ENCODE results near the gene GIGYF2. TPM values are rescaled to one million over a fixed set of nuclear protein-coding genes. Genes with fewer than 3 reads are reported as not detected.
"Not testable (repeated sequence)": the region's sequence is repeated elsewhere in the genome, so short reads cannot be mapped to it uniquely, and the experiment has no call there.

The GIGYF2 gene
- polyA plus RNA-seq, 4 donors = 12.7 to 56.6 (median 19.9) TPM

- not testable (repeated sequence) for H3K36me3 ChIP-seq (ENCODE audit: control insufficient read depth in 3 of 3, insufficient read depth in 2 of 3, low read depth in 1 of 3, low read length in 3 of 3); H3K9me3 ChIP-seq (ENCODE audit: control insufficient read depth in 2 of 2, insufficient read depth in 1 of 2, low read depth in 1 of 2, low read length in 1 of 2); DNase-seq; H3K4me1 ChIP-seq (ENCODE audit: control insufficient read depth in 3 of 3, insufficient read depth in 2 of 3, low read depth in 1 of 3, low read length in 2 of 3); FAIRE-seq; H3K27me3 ChIP-seq (ENCODE audit: control insufficient read depth in 3 of 3, insufficient read depth in 3 of 3, low read length in 3 of 3); H3K4me3 ChIP-seq (ENCODE audit: low read depth in 1 of 3, low read length in 3 of 3); H3K27ac ChIP-seq (ENCODE audit: low read depth in 1 of 3, low read length in 2 of 3)
- WGBS, 3 donors = 71 to 73% (median 73%) methylated on average over 8 to 10 of the region's 10 CpGs
Observed at GRCh38 chr2:232906867-232907717, 210.0 kb downstream of the GIGYF2 start.

- not testable (repeated sequence) for H3K4me1 ChIP-seq (ENCODE audit: control insufficient read depth in 3 of 3, insufficient read depth in 2 of 3, low read depth in 1 of 3, low read length in 2 of 3); FAIRE-seq; H3K27ac ChIP-seq (ENCODE audit: low read depth in 1 of 3, low read length in 2 of 3); H3K27me3 ChIP-seq (ENCODE audit: control insufficient read depth in 3 of 3, insufficient read depth in 3 of 3, low read length in 3 of 3); H3K9me3 ChIP-seq (ENCODE audit: control insufficient read depth in 2 of 2, insufficient read depth in 1 of 2, low read depth in 1 of 2, low read length in 1 of 2); H3K36me3 ChIP-seq (ENCODE audit: control insufficient read depth in 3 of 3, insufficient read depth in 2 of 3, low read depth in 1 of 3, low read length in 3 of 3); H3K4me3 ChIP-seq (ENCODE audit: low read depth in 1 of 3, low read length in 3 of 3); DNase-seq
- WGBS, 3 donors = 92 to 97% (median 96%) methylated on average over 9 of the region's 9 CpGs
Observed at GRCh38 chr2:232907718-232908085, 210.6 kb downstream of the GIGYF2 start.

- WGBS, 3 donors = 73 to 83% (median 75%) methylated on average over 6 of the region's 6 CpGs
- Histone ChIP-seq H3K4me3 (ENCODE audit: low read depth in 1 of 3, low read length in 3 of 3) (no peak overlapping the region), H3K27ac (ENCODE audit: low read depth in 1 of 3, low read length in 2 of 3) (no peak overlapping the region), H3K4me1 (ENCODE audit: control insufficient read depth in 3 of 3, insufficient read depth in 2 of 3, low read depth in 1 of 3, low read length in 2 of 3) (no peaks in the 10 kb centered on the region), H3K27me3 (ENCODE audit: control insufficient read depth in 3 of 3, insufficient read depth in 3 of 3, low read length in 3 of 3) (peaks cover 0 to 2% (median 0%) of the 10 kb centered on the region in 3 donors), H3K9me3 (ENCODE audit: control insufficient read depth in 2 of 2, insufficient read depth in 1 of 2, low read depth in 1 of 2, low read length in 1 of 2) (peaks cover 0 to 7% of the 10 kb centered on the region in 2 donors), H3K36me3 (ENCODE audit: control insufficient read depth in 3 of 3, insufficient read depth in 2 of 3, low read depth in 1 of 3, low read length in 3 of 3) (peaks cover 0 to 4% (median 2%) of the 10 kb centered on the region in 3 donors)
- no peak for DNase-seq
- FAIRE-seq = no peak
Observed at GRCh38 chr2:232908695-232909094, 211.6 kb downstream of the GIGYF2 start.

Other genes starting within 250 kb of the GIGYF2 start
- 100 to 1,000 TPM in 2 of 4 donors, 10 to 100 TPM in 2; 37.7 to 261 (median 131) TPM for gene ALPI, start 241.2 kb upstream of the GIGYF2 start, polyA plus RNA-seq
- 1 to 10 TPM in 1 of 4 donors, under 1 TPM in 1, not detected in 2; 0.38 to 1.7 TPM for gene ECEL1, start 209.5 kb upstream of the GIGYF2 start, polyA plus RNA-seq
- not detected for gene PRSS56, start 176.9 kb upstream of the GIGYF2 start, polyA plus RNA-seq
- gene CHRND, start 171.2 kb upstream of the GIGYF2 start, polyA plus RNA-seq = under 1 TPM in 1 of 4 donors, not detected in 3; 0.53 TPM
- under 1 TPM in 1 of 4 donors, not detected in 3; 0.35 TPM for gene CHRNG, start 157.6 kb upstream of the GIGYF2 start, polyA plus RNA-seq
- gene TIGD1, start 146.8 kb upstream of the GIGYF2 start, polyA plus RNA-seq = 1 to 10 TPM in 3 of 4 donors, under 1 TPM in 1; 0.54 to 6.6 (median 3.0) TPM
- gene EIF4E2, start 146.6 kb upstream of the GIGYF2 start, polyA plus RNA-seq = 100 to 1,000 TPM in 1 of 4 donors, 10 to 100 TPM in 3; 67.9 to 103 (median 88.4) TPM
- 1 to 10 TPM in 3 of 4 donors, under 1 TPM in 1; 0.45 to 8.5 (median 4.1) TPM for gene EFHD1, start 63.7 kb upstream of the GIGYF2 start, polyA plus RNA-seq
- gene KCNJ13, start 79.2 kb downstream of the GIGYF2 start, polyA plus RNA-seq = 10 to 100 TPM in 3 of 4 donors, 1 to 10 TPM in 1; 8.4 to 87.2 (median 43.3) TPM
- 10 to 100 TPM in 2 of 4 donors, 1 to 10 TPM in 2; 6.3 to 16.5 (median 10.4) TPM for gene SNORC, start 172.9 kb downstream of the GIGYF2 start, polyA plus RNA-seq